H1 (cell line): ENCODE data around the gene ZNF512. TPM values are rescaled to one million over a fixed set of nuclear protein-coding genes. Genes with fewer than 3 reads are reported as not detected.

Experiments
- CTCF ChIA-PET: fragments of 300-600 bp; sonication (Branson Sonifier 250); formaldehyde crosslinking; loops from one replicate; lab custom pipeline; 2021; ENCODE audit not compliant: partially characterized antibody; lab: Charles Lee
- POLR2A ChIA-PET: fragments of 300-600 bp; sonication (Branson Sonifier 250); formaldehyde crosslinking; loops from one replicate; lab custom pipeline; 2021; ENCODE audit warnings: inconsistent platforms; ENCODE audit not compliant: partially characterized antibody; lab: Charles Lee
- DNase-seq, 2 experiments: peaks; one replicate each; pipeline versions ENCODE4 v3.0.0 to v3.0.0-alpha.2; 2010 to 2022; ENCODE audit warnings: low spot score in 2 of 2, low read depth in 1 of 2, mixed read lengths in 1 of 2
- FAIRE-seq: peaks from 2 replicates; lab custom pipeline; 2011; peaks lifted over from hg19 to GRCh38; lab: Jason Lieb, UNC
- H2AFZ ChIP-seq: 2 replicates; pipeline ENCODE4 v1.8.1; 2012; ENCODE audit warnings: low read length, inconsistent platforms
- H2AK5ac ChIP-seq: 2 replicates; pipeline ENCODE4 v1.6.1; 2013; ENCODE audit warnings: low read depth, low read length
- H2BK120ac ChIP-seq: replicated peaks from 2 replicates; pipeline ENCODE3; 2013; ENCODE audit warnings: low read depth, low read length, inconsistent platforms
- H2BK12ac ChIP-seq: 2 replicates; pipeline ENCODE4 v1.6.1; 2013; ENCODE audit warnings: low read depth, low read length
- H2BK15ac ChIP-seq: 2 replicates; pipeline ENCODE4 v1.6.1; 2013; ENCODE audit warnings: low read length
- H2BK20ac ChIP-seq: 2 replicates; pipeline ENCODE4 v1.6.1; 2013; ENCODE audit warnings: low read length
- H2BK5ac ChIP-seq: 2 replicates; pipeline ENCODE4 v1.6.1; 2013; ENCODE audit warnings: low read depth, low read length
- H3K14ac ChIP-seq: 2 replicates; pipeline ENCODE4 v1.6.1; 2013; ENCODE audit warnings: inconsistent platforms; ENCODE audit not compliant: insufficient read length
- H3K18ac ChIP-seq: 2 replicates; pipeline ENCODE4 v1.6.1; 2013; ENCODE audit warnings: low read length; ENCODE audit errors: extremely low read depth
- H3K23ac ChIP-seq: 2 replicates; pipeline ENCODE4 v1.6.1; 2013; ENCODE audit warnings: inconsistent platforms; ENCODE audit not compliant: insufficient read length
- H3K23me2 ChIP-seq: 2 replicates; pipeline ENCODE4 v1.6.1; 2013; ENCODE audit warnings: low read depth, low read length
- H3K27ac ChIP-seq: 2 replicates; pipeline ENCODE4 v1.6.1; 2011; ENCODE audit warnings: low read depth, low read length, inconsistent platforms
- H3K27me3 ChIP-seq, 4 experiments: replicated peaks in 1 of 4; 1 replicate in 1 of 4; 2 replicates in 3 of 4; pipeline versions ENCODE4 v1.6.1 to v1.8.1; 2011 to 2013; ENCODE audit warnings: low read length in 3 of 4, mild to moderate bottlenecking in 3 of 4, inconsistent platforms in 2 of 4, mixed read lengths in 2 of 4, moderate library complexity in 1 of 4; ENCODE audit not compliant: control insufficient read depth in 3 of 4, insufficient read depth in 3 of 4; ENCODE audit errors: extremely low read depth in 1 of 4
- H3K36me3 ChIP-seq, 4 experiments: 2 replicates each; pipeline versions ENCODE4 v1.6.1 to v1.8.1; 2011 to 2013; ENCODE audit warnings: mild to moderate bottlenecking in 4 of 4, low read length in 3 of 4, moderate library complexity in 2 of 4, control low read depth in 1 of 4, inconsistent platforms in 1 of 4; ENCODE audit not compliant: insufficient read depth in 4 of 4, control insufficient read depth in 2 of 4
- H3K4ac ChIP-seq: replicated peaks from 2 replicates; pipeline ENCODE3; 2013; ENCODE audit warnings: low read length, low read depth, mixed read lengths, inconsistent platforms; ENCODE audit not compliant: insufficient read length
- H3K4me1 ChIP-seq, 4 experiments: replicated peaks in 1 of 4; 1 replicate in 1 of 4; 2 replicates in 3 of 4; pipeline versions ENCODE4 v1.6.1 to v1.8.1; 2011 to 2013; ENCODE audit warnings: low read length in 3 of 4, inconsistent platforms in 2 of 4, mixed read lengths in 1 of 4; ENCODE audit not compliant: insufficient read depth in 4 of 4, control insufficient read depth in 3 of 4
- H3K4me2 ChIP-seq, 2 experiments: 2 replicates each; pipeline versions ENCODE4 v1.6.1 to v1.8.1; 2011 to 2013; ENCODE audit warnings: low read depth in 2 of 2, low read length in 2 of 2, control low read depth in 1 of 2, inconsistent platforms in 1 of 2, mild to moderate bottlenecking in 1 of 2; ENCODE audit not compliant: insufficient read depth in 1 of 2
- H3K4me3 ChIP-seq, 4 experiments: fragments of 200-600, 300-600 bp in 1 of 4; sonication (generic), shearing (Covaris generic), sonication (Bioruptor Twin) in 1 of 4; 2 replicates each; pipeline versions ENCODE4 v1.5.1 to v1.8.1; 2011 to 2016; ENCODE audit warnings: low read length in 4 of 4, low read depth in 3 of 4, control low read depth in 2 of 4, inconsistent platforms in 2 of 4, mild to moderate bottlenecking in 2 of 4, mixed read lengths in 1 of 4, moderate library complexity in 1 of 4; ENCODE audit not compliant: insufficient read depth in 2 of 4; ENCODE audit errors: extremely low read depth in 1 of 4
- H3K56ac ChIP-seq: replicated peaks from 2 replicates; pipeline ENCODE3; 2013; ENCODE audit warnings: low read depth, mild to moderate bottlenecking, mixed read lengths, low read length, inconsistent platforms; ENCODE audit not compliant: insufficient read length
- H3K79me1 ChIP-seq: 2 replicates; pipeline ENCODE4 v1.6.1; 2013; ENCODE audit warnings: low read depth, low read length, control low read depth
- H3K79me2 ChIP-seq, 2 experiments: 2 replicates each; pipeline versions ENCODE4 v1.6.1 to v1.8.1; 2012 to 2013; ENCODE audit warnings: low read length in 2 of 2, mild to moderate bottlenecking in 2 of 2, inconsistent platforms in 1 of 2; ENCODE audit not compliant: insufficient read depth in 2 of 2, control insufficient read depth in 1 of 2
- H3K9ac ChIP-seq, 4 experiments: replicated peaks in 1 of 4; 1 replicate in 1 of 4; 2 replicates in 3 of 4; pipeline versions ENCODE4 v1.6.1 to v1.8.1; 2011 to 2013; ENCODE audit warnings: low read depth in 3 of 4, low read length in 3 of 4, control low read depth in 2 of 4, mild to moderate bottlenecking in 2 of 4, moderate library complexity in 2 of 4, inconsistent platforms in 1 of 4; ENCODE audit errors: extremely low read depth in 1 of 4
- H3K9me3 ChIP-seq, 2 experiments: 2 replicates each; pipeline versions ENCODE4 v1.6.1 to v1.8.1; 2012 to 2013; ENCODE audit warnings: mild to moderate bottlenecking in 2 of 2, moderate library complexity in 2 of 2, control low read depth in 1 of 2, inconsistent platforms in 1 of 2, low read depth in 1 of 2, low read length in 1 of 2, mixed read lengths in 1 of 2; ENCODE audit not compliant: insufficient read depth in 2 of 2
- H4K20me1 ChIP-seq, 2 experiments: replicated peaks in 1 of 2; 2 replicates each; pipeline versions ENCODE3 to v1.8.1; 2011 to 2013; ENCODE audit warnings: inconsistent platforms in 2 of 2, low read length in 2 of 2, mild to moderate bottlenecking in 1 of 2; ENCODE audit not compliant: insufficient read depth in 2 of 2, control insufficient read depth in 1 of 2
- H4K5ac ChIP-seq: 2 replicates; pipeline ENCODE4 v1.6.1; 2013; ENCODE audit warnings: low read length, low read depth, mixed read lengths, inconsistent platforms; ENCODE audit not compliant: insufficient read length
- H4K8ac ChIP-seq: 2 replicates; pipeline ENCODE4 v1.8.0; 2013; ENCODE audit warnings: mild to moderate bottlenecking, moderate library complexity, low read length, inconsistent platforms; ENCODE audit not compliant: insufficient read depth; ENCODE audit errors: extremely low read depth
- H4K91ac ChIP-seq: replicated peaks from 2 replicates; pipeline ENCODE3; 2013; ENCODE audit warnings: low read length, mixed read lengths, inconsistent platforms; ENCODE audit not compliant: insufficient read length
- ASH2L ChIP-seq: fragments of 200-600, 300-600 bp; sonication (generic); IDR thresholded peaks from one replicate; pipeline ENCODE4 v1.7.1; 2017; ENCODE audit warnings: low read length
- GABPA ChIP-seq: IDR thresholded peaks from 2 replicates; pipeline ENCODE4 v1.6.1; 2011; ENCODE audit warnings: mild to moderate bottlenecking, low read length, moderate library complexity, borderline replicate concordance; ENCODE audit not compliant: insufficient read depth
- MAFK ChIP-seq: IDR thresholded peaks from 2 replicates; pipeline ENCODE4 v1.6.1; 2012; ENCODE audit warnings: low read depth, mild to moderate bottlenecking, improper control_type of control experiment, low read length
- NRF1 ChIP-seq: IDR thresholded peaks from 2 replicates; pipeline ENCODE4 v1.6.1; 2011; ENCODE audit warnings: mild to moderate bottlenecking, low read depth, low read length, improper control_type of control experiment
- RAD21 ChIP-seq, 2 experiments: IDR thresholded peaks in 1 of 2; conservative IDR thresholded peaks in 1 of 2; 2 replicates each; pipeline ENCODE4 v1.6.1; 2011; ENCODE audit warnings: low read depth in 2 of 2, low read length in 2 of 2, improper control_type of control experiment in 1 of 2, inconsistent platforms in 1 of 2, mild to moderate bottlenecking in 1 of 2, moderate library complexity in 1 of 2
- TCF12 ChIP-seq: IDR thresholded peaks from 2 replicates; pipeline ENCODE4 v1.6.1; 2011; ENCODE audit warnings: low read depth, mild to moderate bottlenecking, low read length
- WGBS, 2 experiments: shearing (Covaris generic) in 1 of 2; methylation state at CpG; one replicate each; pipeline versions ENCODE4 v1.1.6 to v1.1.7; 2013 to 2015; ENCODE audit warnings: low lambda C conversion rate in 2 of 2, mixed read lengths in 2 of 2, inconsistent platforms in 1 of 2, low coverage in 1 of 2, missing lambda C conversion rate in 1 of 2; ENCODE audit not compliant: insufficient replicate concordance in 2 of 2, insufficient coverage in 1 of 2, insufficient read length in 1 of 2; ENCODE audit errors: extremely low coverage in 1 of 2, missing lambda C conversion rate in 1 of 2; 5-methylcytosine and 5-hydroxymethylcytosine counted together
- polyA plus RNA-seq, 7 experiments: library from polyadenylated mRNA; depleted of rRNA in 3 of 7; stranded (reverse) in 5 of 7; unstranded in 2 of 7; fragments of >200 nt in 5 of 7; fragments of 200-250 nt in 2 of 7; gene quantifications; 1 replicate in 5 of 7; 2 replicates in 1 of 7; 4 replicates in 1 of 7; pipeline versions ENCODE4 v1.2.1 to v1.2.3, GENCODE V29; 2011 to 2013; ENCODE audit warnings: missing spikeins in 2 of 7, mixed read lengths in 2 of 7
- total RNA-seq: library from RNA; stranded (reverse); fragmentation: NEBNext Ultra II Directional; extraction: Animal tissue kit (Norgen Biotek cat#: 25700); gene quantifications from 2 replicates; pipeline ENCODE4 v1.2.1, GENCODE V29; 2021

ZNF512 gene
- total and polyA plus RNA-seq, 2 of the 8 experiments (the other 6 are each of a cell fraction or from before 2014, with no cell fraction given): 17.6 to 37.9 TPM

DNA sequence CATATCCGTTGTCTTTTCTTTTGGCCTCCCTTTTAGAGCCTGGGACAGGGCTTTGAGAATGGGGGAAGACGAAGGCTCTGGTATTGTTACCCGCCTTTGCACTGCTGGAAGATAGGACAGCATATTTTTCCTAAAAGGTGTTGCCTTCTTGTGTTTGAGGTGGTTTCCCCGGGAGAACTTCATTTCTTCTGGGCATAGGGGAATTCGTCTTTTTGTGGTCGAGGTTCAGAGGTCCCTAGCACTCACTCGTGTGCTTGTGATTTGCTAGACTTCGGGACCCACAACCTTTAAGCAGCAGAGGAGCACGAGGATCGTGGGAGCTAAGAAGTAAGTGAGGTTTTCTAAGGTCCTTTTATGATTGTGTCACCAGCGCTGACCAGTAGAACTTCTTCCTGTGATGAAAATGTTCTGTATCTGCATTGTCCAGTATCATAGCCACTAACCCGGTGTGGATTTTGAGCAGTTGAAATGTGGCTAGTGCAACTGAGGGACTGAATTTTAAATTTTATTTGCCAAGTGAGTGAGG, 611 bp downstream of the ZNF512 start:
- Histone ChIP-seq H2BK5ac (no peak overlapping the region), H2AK5ac (no peak overlapping the region), H4K20me1 (peaks cover 3% of the 10 kb centered on the region in 2 experiments), H3K14ac (no peak overlapping the region), H3K27me3 (peaks cover 0 to 3% (median 0%) of the 10 kb centered on the region in 4 experiments; a peak in 4 of 7 replicates), H2BK120ac (no peak overlapping the region), H3K4ac (no peak overlapping the region), H4K91ac (no peak overlapping the region), H3K4me1 (no peaks in the 10 kb centered on the region; a peak in 2 of 7 replicates), H2AFZ (peak overlapping the region; percentile 9; the same call in 1 of the 2 replicates), H3K36me3 (no peaks in the 10 kb centered on the region), H3K23me2 (peaks cover 5% of the 10 kb centered on the region; the same call in 1 of the 2 replicates), H3K9ac (peak overlapping the region; percentile 40 to 85 (median 62); a peak in 6 of 7 replicates), H3K56ac (no peak overlapping the region), H2BK20ac (no peak overlapping the region), H3K27ac (peak overlapping the region; percentile 13; the same call in 1 of the 2 replicates), H3K18ac (no peak overlapping the region), H2BK15ac (no peak overlapping the region), H2BK12ac (no peak overlapping the region), H3K79me1 (0 out of 2 replicates have a peak, but pooled peaks cover 2% of the 10 kb centered on the region), H3K4me2 (peak overlapping the region; percentile 85 to 88), H3K79me2 (peaks cover 22 to 55% of the 10 kb centered on the region in 2 experiments), H3K9me3 (0 out of 4 replicates have a peak, but pooled peaks cover 3 to 11% of the 10 kb centered on the region in 2 experiments), H4K5ac (no peak overlapping the region), H3K23ac (no peak overlapping the region), H4K8ac (no peak overlapping the region), H3K4me3 (peak overlapping the region; percentile 68 to 92 (median 82))
- ChIA-PET CTCF (no interaction called here), POLR2A (interaction anchor here (0.7 to 2.2 kb wide), 3 partner anchors 12 to 203 kb away, joined by 3 to 12 read pairs (median 5); partner anchors contain the start of genes CCDC121, GPN1 and ZNF513)
- no peak for DNase-seq
- WGBS, 2 experiments: 47% methylated on average over 12 of the region's 12 CpGs; no CpG with 5 or more reads in 1 of the 2 experiments
- TF ChIP-seq ASH2L: no peak
- TF ChIP-seq GABPA: no peak
- TF ChIP-seq RAD21 (IDR thresholded peaks at IDR 0.05 in 1 of 2, conservative IDR thresholded peaks at IDR 0.05 in 1 of 2; ENCODE audit: low read depth in 2 of 2, low read length in 2 of 2): no peak
- TF ChIP-seq TCF12: no peak
- no peak for TF ChIP-seq NRF1
- no peak for TF ChIP-seq MAFK
- no peak for FAIRE-seq
